ENCODE results near the gene SMARCC1. TPM values are rescaled to one million over a fixed set of nuclear protein-coding genes. Genes with fewer than 3 reads are reported as not detected.

The SMARCC1 gene
- total and polyA plus RNA-seq, 2 of the 4 experiments (the other 2 are of a cell fraction): 18.6 to 39.6 TPM

GRCh38 chr3:47661121-47661752, 120.5 kb downstream of the SMARCC1 start:
- Histone ChIP-seq H2BK120ac (ENCODE audit: low read depth, low read length) (no peak overlapping the region), H4K91ac (ENCODE audit: insufficient read depth, low read depth, low read length) (no peak overlapping the region), H3K27me3 (ENCODE audit: control insufficient read depth, insufficient read depth, low read length) (no peaks in the 10 kb centered on the region), H3K9me3 (ENCODE audit: control insufficient read depth, insufficient read depth, low read length) (no peaks in the 10 kb centered on the region), H4K20me1 (ENCODE audit: insufficient read depth, low read length) (no peaks in the 10 kb centered on the region; the same call in none of the 2 replicates), H2BK20ac (ENCODE audit: low read depth, low read length) (no peak overlapping the region), H2AFZ (replicated peaks; ENCODE audit: low read length, poor library complexity) (no peak overlapping the region), H2BK15ac (ENCODE audit: low read depth, low read length) (no peak overlapping the region), H2AK9ac (replicated peaks; ENCODE audit: low read depth, low read length, poor library complexity) (no peak overlapping the region), H3K4me3 (ENCODE audit: insufficient read depth, low read depth, low read length) (no peak overlapping the region), H3K14ac (replicated peaks; ENCODE audit: low read depth, low read length) (no peak overlapping the region), H3K18ac (ENCODE audit: low read depth, low read length) (no peak overlapping the region), H2BK5ac (ENCODE audit: low read depth, low read length, poor library complexity, severe bottlenecking) (no peak overlapping the region), H3K4me2 (ENCODE audit: low read depth, low read length) (no peak overlapping the region), H3K23ac (ENCODE audit: low read depth, low read length) (no peak overlapping the region), H3K56ac (ENCODE audit: extremely low read depth, insufficient read depth, low read length) (no peak overlapping the region), H3K9ac (ENCODE audit: low read depth, low read length) (no peak overlapping the region), H3K9me1 (ENCODE audit: insufficient read depth, low read length) (peaks cover 5% of the 10 kb centered on the region; the same call in 1 of the 2 replicates), H4K8ac (ENCODE audit: low read depth in 2 of 2, low read length in 2 of 2) (no peak overlapping the region), H3K4ac (ENCODE audit: low read depth, low read length) (no peak overlapping the region), H4K5ac (ENCODE audit: low read depth, low read length) (no peak overlapping the region), H3K4me1 (ENCODE audit: control insufficient read depth, insufficient read depth, low read length) (no peaks in the 10 kb centered on the region; the same call in 1 of the 2 replicates), H3K79me1 (ENCODE audit: low read depth in 1 of 2, low read length in 2 of 2) (peaks cover 6 to 22% of the 10 kb centered on the region in 2 experiments), H3K36me3 (ENCODE audit: control insufficient read depth, insufficient read depth, low read length) (peaks cover 14% of the 10 kb centered on the region), H2AK5ac (ENCODE audit: low read depth, low read length) (no peak overlapping the region), H3K27ac (ENCODE audit: insufficient read depth, low read length) (no peak overlapping the region)
- ATAC-seq (ENCODE audit: low read depth) (peak; percentile 98), DNase-seq (peak; percentile 85)
- CTCF ChIA-PET: interaction anchor here (0.7 to 1.1 kb wide), 2 partner anchors 11 to 12 kb away, joined by 3 to 4 read pairs; no protein-coding TSS in a partner anchor
- WGBS, 2 experiments (ENCODE audit: extremely low coverage in 2 of 2, insufficient read length in 1 of 2): no CpG with 5 or more reads among the region's 5 CpGs
- intact Hi-C loops (cut with micrococcal nuclease): loop anchor here (2.0 kb wide), 1 partner anchor 218 kb away; no protein-coding TSS in a partner anchor
- in situ Hi-C loops (cut with MboI; ENCODE audit: low sequenced_read_pairs): no loop called here
- dilution Hi-C loops (cut with HindIII; ENCODE audit: low sequenced_read_pairs, unreplicated experiment): no loop called here
- POLR2A ChIA-PET (ENCODE audit: unreplicated experiment): interaction anchor here (0.6 kb wide), 1 partner anchor 46 kb away, joined by 4 read pairs; no protein-coding TSS in a partner anchor
- no TSS peak for BruUV-seq (replicated peaks)
- peak; percentile 49; the same call in 1 of the 2 replicates for TF ChIP-seq BHLHE40 (IDR thresholded peaks at IDR 0.05; ENCODE audit: low read depth, low read length)
- TF ChIP-seq POLR2A (IDR thresholded peaks at IDR 0.05; ENCODE audit: low read depth, low read length): no peak
- TF ChIP-seq FOS (IDR thresholded peaks at IDR 0.05; ENCODE audit: low read depth, low read length): peak; percentile 69
